LNCaP clone FGC (cell line): ENCODE data around the gene DLX3.
A peak's percentile ranks its signal among the peaks of the same experiment; 100 is the strongest.

ENCODE experiments used
- DNase-seq: peaks from one replicate; pipeline ENCODE4 v3.0.0-alpha.2; 2011; ENCODE audit warnings: low read depth
- H3K4me3 ChIP-seq: 2 replicates; pipeline ENCODE4 v1.5.1; 2011; ENCODE audit warnings: mild to moderate bottlenecking, low read depth, low read length, control low read depth
- TF ChIP-seq, protein P1 (sequence below): IDR thresholded peaks from 2 replicates; pipeline ENCODE4 v1.5.1; 2012; ENCODE audit warnings: mild to moderate bottlenecking; ENCODE audit not compliant: control insufficient read depth, insufficient read depth; ENCODE audit errors: extremely low read depth

Gene DLX3

DNA sequence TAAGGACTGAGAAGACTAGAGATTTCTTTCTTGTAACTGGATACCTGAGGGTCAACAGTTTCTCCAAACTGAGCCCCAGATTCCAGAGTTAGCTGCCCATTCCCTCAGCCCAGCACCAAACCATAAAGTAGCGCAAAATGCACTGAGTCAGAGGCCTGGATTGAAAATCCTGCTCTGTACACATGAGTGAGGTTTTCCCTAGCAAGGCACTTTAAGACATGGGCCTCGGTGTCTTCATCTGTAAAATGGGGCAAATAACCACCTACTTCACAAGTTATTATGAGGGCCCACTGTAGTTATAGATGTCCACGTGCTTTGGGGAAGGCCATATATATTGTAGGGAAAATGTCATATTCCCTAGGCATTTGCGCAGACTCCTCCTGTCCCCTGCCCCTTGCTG, 36.3 kb downstream of the DLX3 start:
- H3K4me3 ChIP-seq = no peak overlapping the region
- DNase-seq = no peak
- TF ChIP-seq, protein P1, sequence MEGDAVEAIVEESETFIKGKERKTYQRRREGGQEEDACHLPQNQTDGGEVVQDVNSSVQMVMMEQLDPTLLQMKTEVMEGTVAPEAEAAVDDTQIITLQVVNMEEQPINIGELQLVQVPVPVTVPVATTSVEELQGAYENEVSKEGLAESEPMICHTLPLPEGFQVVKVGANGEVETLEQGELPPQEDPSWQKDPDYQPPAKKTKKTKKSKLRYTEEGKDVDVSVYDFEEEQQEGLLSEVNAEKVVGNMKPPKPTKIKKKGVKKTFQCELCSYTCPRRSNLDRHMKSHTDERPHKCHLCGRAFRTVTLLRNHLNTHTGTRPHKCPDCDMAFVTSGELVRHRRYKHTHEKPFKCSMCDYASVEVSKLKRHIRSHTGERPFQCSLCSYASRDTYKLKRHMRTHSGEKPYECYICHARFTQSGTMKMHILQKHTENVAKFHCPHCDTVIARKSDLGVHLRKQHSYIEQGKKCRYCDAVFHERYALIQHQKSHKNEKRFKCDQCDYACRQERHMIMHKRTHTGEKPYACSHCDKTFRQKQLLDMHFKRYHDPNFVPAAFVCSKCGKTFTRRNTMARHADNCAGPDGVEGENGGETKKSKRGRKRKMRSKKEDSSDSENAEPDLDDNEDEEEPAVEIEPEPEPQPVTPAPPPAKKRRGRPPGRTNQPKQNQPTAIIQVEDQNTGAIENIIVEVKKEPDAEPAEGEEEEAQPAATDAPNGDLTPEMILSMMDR = no peak

DNA sequence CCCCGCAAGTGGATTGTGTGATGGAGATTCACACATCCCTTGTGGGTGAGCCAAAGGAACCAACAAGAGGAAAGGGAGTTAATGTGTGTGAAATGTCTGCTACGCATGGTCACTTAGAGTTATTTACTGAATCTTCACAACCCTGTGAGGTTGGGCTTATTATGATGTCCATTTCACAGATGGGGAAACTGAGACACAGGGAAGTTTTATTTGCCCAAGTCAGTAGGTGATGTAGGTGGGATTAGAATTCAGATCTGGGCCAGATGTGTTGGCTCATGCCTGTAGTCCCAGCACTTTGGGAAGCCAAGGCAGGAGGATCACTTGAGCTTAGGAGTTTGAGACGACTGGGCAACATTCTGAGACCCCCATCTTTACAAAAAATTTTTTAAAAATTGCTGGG, 37.7 kb downstream of the DLX3 start:
- H3K4me3 ChIP-seq = no peak overlapping the region
- DNase-seq = no peak
- TF ChIP-seq, protein P1 = no peak

DNA sequence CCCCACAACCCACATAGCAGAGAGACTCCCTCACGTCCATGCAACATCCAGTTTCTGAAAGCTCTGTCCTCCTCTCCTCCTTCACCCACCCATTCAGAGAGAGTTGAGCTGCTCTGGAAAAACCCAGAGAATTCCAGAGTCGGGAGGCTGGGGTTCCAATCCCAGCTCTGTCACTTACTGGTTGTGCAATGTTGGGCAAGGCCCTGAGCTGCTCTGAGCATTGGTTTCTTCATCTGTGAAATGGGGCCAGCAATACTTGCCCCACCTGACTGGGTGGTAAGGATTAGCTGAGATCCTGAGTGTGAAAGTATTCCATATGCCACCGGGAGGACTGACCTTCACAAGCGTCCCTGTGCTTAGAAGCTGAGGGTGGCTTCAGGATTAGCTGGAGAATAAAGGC, 38.2 kb downstream of the DLX3 start:
- no peak for DNase-seq
- TF ChIP-seq, protein P1 = no peak
- H3K4me3 ChIP-seq = no peak overlapping the region

DNA sequence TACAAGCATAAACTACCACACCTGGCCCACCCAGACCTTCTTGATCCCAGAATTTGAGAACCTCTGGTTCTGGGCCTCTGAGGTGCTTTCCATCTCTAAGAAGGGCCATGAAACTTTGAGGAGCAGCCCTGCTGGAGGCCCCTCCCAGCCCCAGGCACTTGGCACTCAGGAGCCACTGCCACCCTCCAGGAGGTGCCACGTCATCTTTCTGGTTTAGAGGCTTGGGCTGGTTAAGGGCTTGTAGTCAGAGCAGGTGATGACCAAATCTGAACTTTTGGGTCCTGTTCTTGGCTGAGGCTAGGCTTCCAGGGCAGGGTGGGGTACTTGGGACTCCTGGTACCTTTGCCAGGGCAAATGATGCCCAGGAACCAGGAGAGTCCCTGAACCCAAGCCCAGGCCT, 39.9 kb downstream of the DLX3 start:
- no peak overlapping the region for H3K4me3 ChIP-seq
- TF ChIP-seq, protein P1 = no peak
- no peak for DNase-seq

DNA sequence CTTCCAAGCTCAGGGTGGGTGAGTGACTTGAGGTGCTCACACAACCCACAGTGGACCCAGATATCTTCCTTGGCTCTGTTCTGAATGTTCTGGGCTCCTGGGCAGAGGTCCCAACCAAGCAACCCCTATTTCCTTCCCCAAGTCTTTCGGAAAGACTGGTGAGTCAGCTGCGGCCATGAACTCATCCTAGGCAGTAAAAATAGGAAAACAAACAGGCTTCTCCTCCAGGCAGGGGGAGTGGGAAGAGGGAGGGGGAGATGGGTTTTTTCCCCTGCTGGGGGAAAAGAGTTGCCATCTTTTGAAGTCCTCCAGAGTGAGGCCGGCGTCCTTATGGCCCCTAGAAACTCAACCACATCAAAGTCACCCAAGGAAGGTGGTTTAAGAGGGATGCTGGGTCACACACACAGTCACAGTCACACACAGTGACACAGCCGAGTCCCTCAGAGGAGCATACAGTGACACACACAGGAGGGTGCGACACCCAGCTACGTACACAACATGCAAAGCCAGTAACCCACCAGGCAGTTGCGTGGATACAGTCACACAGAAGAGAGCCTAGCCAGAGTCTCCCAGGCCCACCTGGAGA, 42.0 kb downstream of the DLX3 start:
- DNase-seq = no peak
- no peak overlapping the region for H3K4me3 ChIP-seq
- TF ChIP-seq, protein P1 = no peak

DNA sequence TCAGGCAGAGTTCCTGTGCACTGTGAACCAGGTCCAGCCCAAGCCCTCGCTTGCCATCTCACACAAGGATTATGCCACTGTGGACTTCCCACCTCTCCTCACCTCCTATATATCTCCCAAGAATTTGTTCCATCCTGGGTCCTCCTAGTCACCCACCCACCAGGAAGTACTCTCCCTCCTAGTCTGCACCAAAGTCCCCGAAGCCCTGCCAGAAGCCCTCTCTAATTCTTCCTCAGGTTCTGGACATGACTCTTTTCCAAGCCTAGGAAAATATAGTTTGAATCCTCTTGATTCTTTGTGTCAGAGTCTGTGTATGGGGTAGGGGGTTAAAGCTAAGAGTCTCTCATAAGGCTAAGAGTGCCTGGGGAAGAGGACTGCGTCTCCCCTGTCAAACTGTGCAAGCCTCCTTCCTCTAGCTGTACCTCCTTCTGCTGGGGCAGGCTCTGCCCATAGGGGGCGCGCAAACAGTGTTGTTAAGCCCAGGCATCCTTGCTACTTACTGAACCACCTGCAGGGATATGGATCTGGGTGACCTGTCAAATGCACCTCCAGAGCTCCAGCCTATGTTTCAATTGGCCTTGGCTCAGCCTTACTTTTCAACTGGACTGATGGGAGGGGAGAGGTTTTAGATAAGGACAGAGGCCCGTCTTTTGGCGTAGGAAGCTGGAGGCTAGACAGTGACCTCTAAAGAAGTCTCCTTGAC, 42.7 kb downstream of the DLX3 start:
- DNase-seq = peak; percentile 31
- TF ChIP-seq, protein P1 = peak; percentile 97

More for the DNA sequence above, 42.7 kb downstream of the DLX3 start:
- no peak overlapping the region for H3K4me3 ChIP-seq
